ENCODE measurements around the gene ZNRD2. TPM values are rescaled to one million over a fixed set of nuclear protein-coding genes. Genes with fewer than 3 reads are reported as not detected.

Gene ZNRD2
- total RNA-seq, 1 experiment from 2014 or later: 66.8 TPM

- Histone ChIP-seq H3K36me3 (ENCODE audit: control insufficient read depth in 1 of 2, insufficient read depth in 2 of 2, low read length in 2 of 2) (peaks cover 2 to 4% of the 10 kb centered on the region in 2 experiments; a peak in 2 of 4 replicates), H3K9ac (ENCODE audit: low read length) (peak overlapping the region; percentile 86), H3K27ac (ENCODE audit: low read depth, low read length) (peak overlapping the region; percentile 94), H3K9me3 (ENCODE audit: control insufficient read depth in 1 of 2, insufficient read depth in 1 of 2, low read depth in 1 of 2, low read length in 2 of 2) (no peaks in the 10 kb centered on the region), H3K4me1 (ENCODE audit: control insufficient read depth in 1 of 2, insufficient read depth in 2 of 2, low read length in 2 of 2) (peaks cover 47 to 62% of the 10 kb centered on the region in 2 experiments), H3K27me3 (ENCODE audit: insufficient read depth, low read length) (no peaks in the 10 kb centered on the region), H3K9me2 (ENCODE audit: insufficient read depth) (no peaks in the 10 kb centered on the region), H3K79me2 (ENCODE audit: insufficient read depth, low read length) (peaks cover 48% of the 10 kb centered on the region), H3K4me2 (ENCODE audit: low read length) (peak overlapping the region; percentile 78), H4K20me1 (ENCODE audit: insufficient read depth) (no peaks in the 10 kb centered on the region), H3K4me3 (replicated peaks in 1 of 2; ENCODE audit: low read depth in 1 of 2, low read length in 2 of 2) (peak overlapping the region; percentile 74 to 78), H2AFZ (ENCODE audit: low read depth, low read length, poor library complexity, severe bottlenecking) (no peak overlapping the region)
- RAD21 ChIA-PET (ENCODE audit: low non-redundant PET in 1 of 2, low total read pairs in 2 of 2, uncharacterized antibody in 2 of 2, unreplicated experiment in 2 of 2): interaction anchor here in 1 of 2 experiments (1.0 kb wide), 1 partner anchor 35 kb away, joined by 3 read pairs; no protein-coding TSS in a partner anchor
- POLR2A ChIA-PET: interaction anchor here (0.6 to 1.5 kb wide), 6 partner anchors 12 to 323 kb away, joined by 3 to 5 read pairs (median 3); partner anchors contain the start of genes PCNX3 and SCYL1
- TSS peak; percentile 85 for BruUV-seq (replicated peaks)
- no peak for DNase-seq (ENCODE audit: low read depth, low spot score)
- intact Hi-C loops (cut with micrococcal nuclease): loop anchor here (5.0 kb wide), 1 partner anchor 193 kb away; the partner anchor contains the start of gene SLC25A45
- CTCF ChIA-PET: interaction anchor here (1.1 to 1.5 kb wide), 3 partner anchors 17 to 40 kb away, joined by 4 to 11 read pairs (median 4); no protein-coding TSS in a partner anchor
- no peak for ATAC-seq
- peak; percentile 47 for TF ChIP-seq POLR2AphosphoS5 (IDR thresholded peaks at IDR 0.05; ENCODE audit: low read depth, low read length)
- no peak for TF ChIP-seq SIN3A (IDR thresholded peaks at IDR 0.05; ENCODE audit: low read depth)
Measured at GRCh38 chr11:65574811-65575567, 4.7 kb downstream of the ZNRD2 start.

DNA sequence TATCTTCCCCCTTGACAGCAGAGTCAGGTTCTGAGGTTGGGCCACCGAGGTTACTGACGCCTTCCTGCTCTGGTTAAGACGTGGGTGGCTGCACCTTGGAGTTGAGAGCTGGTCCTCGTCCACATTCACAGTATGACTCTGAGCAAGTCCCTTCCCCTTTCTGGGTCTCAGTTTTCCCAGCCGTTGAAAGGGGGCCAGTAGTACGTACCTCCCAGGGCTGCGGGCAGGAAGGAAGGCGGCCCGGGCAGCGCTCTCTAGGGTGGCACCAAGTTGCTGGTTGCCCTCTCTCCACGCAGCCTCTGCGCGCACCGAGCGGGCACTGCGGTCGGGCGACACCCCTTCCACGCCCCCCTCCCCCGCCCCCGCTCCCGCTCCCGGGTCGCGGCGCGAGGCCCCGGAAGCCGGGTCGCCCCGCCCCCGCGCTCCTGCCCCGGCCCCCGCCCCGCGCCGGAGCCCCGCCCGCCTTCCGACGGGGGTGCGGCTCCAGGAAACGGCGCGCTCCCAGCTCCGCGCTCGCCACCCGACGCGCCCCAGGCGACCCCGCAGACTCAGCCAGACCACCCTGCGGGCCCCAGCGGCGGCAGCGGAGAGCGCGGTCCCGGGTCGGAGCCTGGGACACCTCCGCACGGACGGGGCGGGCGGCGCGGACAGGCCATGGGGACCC, 5.4 kb downstream of the ZNRD2 start, which contains the start of gene EHBP1L1:
Gene EHBP1L1 (plus strand): TSS at position 486 of the 664 bp plus-strand sequence. CDS start 250 bp downstream, outside the sequence.
- peak within 1 kb of the TSS; percentile 78 for H3K4me2 ChIP-seq (ENCODE audit: low read length)
- peak within 1 kb of the TSS; percentile 97 for H3K27ac ChIP-seq (ENCODE audit: low read depth, low read length)
- ChIA-PET POLR2A (interaction anchor here (0.7 to 1.5 kb wide), 6 partner anchors 12 to 76 kb away, joined by 3 to 5 read pairs (median 3); partner anchors contain the start of genes PCNX3 and SCYL1), CTCF (interaction anchor here (1.1 to 2.0 kb wide), 4 partner anchors 16 to 39 kb away, joined by 4 to 11 read pairs (median 6); no protein-coding TSS in a partner anchor), RAD21 (ENCODE audit: low non-redundant PET in 1 of 2, low total read pairs in 2 of 2, uncharacterized antibody in 2 of 2, unreplicated experiment in 2 of 2) (interaction anchor here in 1 of 2 experiments (1.0 kb wide), 1 partner anchor 36 kb away, joined by 3 read pairs; no protein-coding TSS in a partner anchor)
- no peak within 1 kb of the TSS for H2AFZ ChIP-seq (ENCODE audit: low read depth, low read length, poor library complexity, severe bottlenecking)
- DNase-seq (ENCODE audit: low read depth, low spot score) (no peak), ATAC-seq (peak; percentile 33)
- peaks cover 43% of the 10 kb centered on the region for H3K79me2 ChIP-seq (ENCODE audit: insufficient read depth, low read length)
- no peaks in the 10 kb centered on the region for H3K27me3 ChIP-seq (ENCODE audit: insufficient read depth, low read length)
- H3K9me3 ChIP-seq (ENCODE audit: control insufficient read depth in 1 of 2, insufficient read depth in 1 of 2, low read depth in 1 of 2, low read length in 2 of 2): no peaks in the 10 kb centered on the region
- no TSS peak for BruUV-seq (replicated peaks)
- intact Hi-C loops (cut with micrococcal nuclease): loop anchor here (2.0 kb wide), 1 partner anchor 39 kb away; the partner anchor contains the start of genes MAP3K11 and PCNX3
- no peaks in the 10 kb centered on the region for H3K9me2 ChIP-seq (ENCODE audit: insufficient read depth)
- H4K20me1 ChIP-seq (ENCODE audit: insufficient read depth): no peaks in the 10 kb centered on the region
- TF ChIP-seq RAD21 (IDR thresholded peaks at IDR 0.05; ENCODE audit: low read depth): no peak
- TF ChIP-seq ELF1 (IDR thresholded peaks at IDR 0.05; ENCODE audit: borderline replicate concordance, low read depth): no peak
- TF ChIP-seq POLR2A (IDR thresholded peaks at IDR 0.05; ENCODE audit: borderline replicate concordance, extremely low read depth, insufficient read depth, insufficient read length): peak; percentile 29
- TF ChIP-seq POLR2AphosphoS5 (IDR thresholded peaks at IDR 0.05; ENCODE audit: low read depth, low read length): 0 out of 2 replicates have a peak, but pooled peaks have one; percentile 49
- peak within 1 kb of the TSS; percentile 86 for H3K9ac ChIP-seq (ENCODE audit: low read length)
- H3K4me3 ChIP-seq (replicated peaks in 1 of 2; ENCODE audit: low read depth in 1 of 2, low read length in 2 of 2): peak within 1 kb of the TSS; percentile 74 to 78
- H3K4me1 ChIP-seq (ENCODE audit: control insufficient read depth in 1 of 2, insufficient read depth in 2 of 2, low read length in 2 of 2): peaks cover 47 to 62% of the 10 kb centered on the region in 2 experiments
- H3K36me3 ChIP-seq (ENCODE audit: control insufficient read depth in 1 of 2, insufficient read depth in 2 of 2, low read length in 2 of 2): peaks cover 2 to 4% of the 10 kb centered on the region in 2 experiments; a peak in 2 of 4 replicates
